Keratinocyte (primary cell): ENCODE results near the gene FBXW5. TPM values are rescaled to one million over a fixed set of nuclear protein-coding genes. Genes with fewer than 3 reads are reported as not detected.
A peak's percentile ranks its signal among the peaks of the same experiment; 100 is the strongest.

Source experiments
- DNase-seq: peaks from one replicate; pipeline ENCODE4 v3.0.0-alpha.2; 2011; ENCODE audit warnings: low read depth, missing footprints, low spot score
- FAIRE-seq: peaks from 2 replicates; lab custom pipeline; 2011; peaks lifted over from hg19 to GRCh38; lab: Jason Lieb, UNC
- H2AFZ ChIP-seq: 2 replicates; pipeline ENCODE4 v1.6.0; 2012; ENCODE audit warnings: low read length, control low read depth, inconsistent platforms; ENCODE audit not compliant: control insufficient read depth
- H3K27ac ChIP-seq: 2 replicates; pipeline ENCODE4 v1.5.1; 2011; ENCODE audit warnings: low read length; ENCODE audit not compliant: control insufficient read depth, insufficient read depth
- H3K27me3 ChIP-seq: 3 replicates; pipeline ENCODE4 v1.6.0; 2011; ENCODE audit warnings: low read length; ENCODE audit not compliant: control insufficient read depth, insufficient read depth; ENCODE audit errors: extremely low read depth
- H3K36me3 ChIP-seq, 2 experiments: 2 replicates in 1 of 2; 3 replicates in 1 of 2; pipeline ENCODE4 v1.5.1; 2011; ENCODE audit warnings: low read length in 2 of 2, mild to moderate bottlenecking in 1 of 2; ENCODE audit not compliant: control insufficient read depth in 2 of 2, insufficient read depth in 2 of 2; ENCODE audit errors: extremely low read depth in 1 of 2
- H3K4me1 ChIP-seq: 3 replicates; pipeline ENCODE4 v1.5.1; 2011; ENCODE audit warnings: low read length; ENCODE audit not compliant: control insufficient read depth, insufficient read depth; ENCODE audit errors: extremely low read depth
- H3K4me2 ChIP-seq: 3 replicates; pipeline ENCODE4 v1.6.0; 2011; ENCODE audit warnings: low read depth, low read length; ENCODE audit not compliant: control insufficient read depth, insufficient read depth; ENCODE audit errors: extremely low read depth
- H3K4me3 ChIP-seq, 3 experiments: fragments of 200-600 bp in 1 of 3; sonication (generic) in 1 of 3; 2 replicates in 2 of 3; 3 replicates in 1 of 3; pipeline ENCODE4 v1.5.1; 2011 to 2016; ENCODE audit warnings: low read length in 3 of 3, mild to moderate bottlenecking in 3 of 3, control low read depth in 2 of 3, inconsistent platforms in 1 of 3, low read depth in 1 of 3, mixed read lengths in 1 of 3, mixed run types in 1 of 3, moderate library complexity in 1 of 3; ENCODE audit not compliant: control insufficient read depth in 2 of 3, insufficient read depth in 2 of 3; ENCODE audit errors: extremely low read depth in 1 of 3
- H3K79me2 ChIP-seq: 2 replicates; pipeline ENCODE4 v1.6.0; 2012; ENCODE audit warnings: low read length; ENCODE audit not compliant: control insufficient read depth, insufficient read depth
- H3K9ac ChIP-seq: 3 replicates; pipeline ENCODE4 v1.6.0; 2011; ENCODE audit warnings: low read length; ENCODE audit not compliant: control insufficient read depth, insufficient read depth; ENCODE audit errors: extremely low read depth
- H3K9me1 ChIP-seq: 3 replicates; pipeline ENCODE4 v1.6.0; 2011; ENCODE audit warnings: low read length; ENCODE audit not compliant: control insufficient read depth, insufficient read depth; ENCODE audit errors: extremely low read depth
- H3K9me3 ChIP-seq: 2 replicates; pipeline ENCODE4 v1.5.1; 2012; ENCODE audit warnings: low read depth, low read length; ENCODE audit not compliant: control insufficient read depth
- H4K20me1 ChIP-seq: 3 replicates; pipeline ENCODE4 v1.6.0; 2011; ENCODE audit warnings: low read length; ENCODE audit not compliant: control insufficient read depth, insufficient read depth; ENCODE audit errors: extremely low read depth
- EZH2 ChIP-seq: IDR thresholded peaks from one replicate; pipeline ENCODE4 v1.6.1; 2012; ENCODE audit warnings: inconsistent platforms, mild to moderate bottlenecking, low read length, moderate library complexity
- dilution Hi-C: fragments of 300-500 bp; cut with MboI; formaldehyde crosslinking; loops from one replicate; pipeline ENCODE4 v1.7.0; 2020; ENCODE audit warnings: low sequenced_read_pairs; ENCODE audit not compliant: extremely low pct_ligation_motif_present
- polyA plus RNA-seq, 5 experiments: library from polyadenylated mRNA; depleted of rRNA in 3 of 5; stranded (reverse) in 3 of 5; stranded (forward) in 1 of 5; unstranded in 1 of 5; fragments of >200 nt; gene quantifications; 1 replicate in 1 of 5; 2 replicates in 3 of 5; 3 replicates in 1 of 5; pipeline versions ENCODE4 v1.2.1 to v1.2.3, GENCODE V29; 2011 to 2012; ENCODE audit warnings: missing spikeins in 2 of 5, low read depth in 1 of 5, low replicate concordance in 1 of 5
- TF ChIP-seq, protein P1 (sequence below), 3 experiments: IDR thresholded peaks in 1 of 3; conservative IDR thresholded peaks in 1 of 3; optimal IDR thresholded peaks in 1 of 3; 2 replicates in 2 of 3; 3 replicates in 1 of 3; pipeline versions ENCODE3 to v1.5.1; 2011; ENCODE audit warnings: low read length in 3 of 3, mild to moderate bottlenecking in 3 of 3, moderate library complexity in 2 of 3, control low read depth in 1 of 3, inconsistent platforms in 1 of 3; ENCODE audit not compliant: insufficient read depth in 2 of 3; ENCODE audit errors: extremely low read depth in 1 of 3

The FBXW5 gene
- polyA plus RNA-seq, 1 donor (not counting 4 experiments of a cell fraction or from before 2014, with no cell fraction given): 23.0 TPM

DNA sequence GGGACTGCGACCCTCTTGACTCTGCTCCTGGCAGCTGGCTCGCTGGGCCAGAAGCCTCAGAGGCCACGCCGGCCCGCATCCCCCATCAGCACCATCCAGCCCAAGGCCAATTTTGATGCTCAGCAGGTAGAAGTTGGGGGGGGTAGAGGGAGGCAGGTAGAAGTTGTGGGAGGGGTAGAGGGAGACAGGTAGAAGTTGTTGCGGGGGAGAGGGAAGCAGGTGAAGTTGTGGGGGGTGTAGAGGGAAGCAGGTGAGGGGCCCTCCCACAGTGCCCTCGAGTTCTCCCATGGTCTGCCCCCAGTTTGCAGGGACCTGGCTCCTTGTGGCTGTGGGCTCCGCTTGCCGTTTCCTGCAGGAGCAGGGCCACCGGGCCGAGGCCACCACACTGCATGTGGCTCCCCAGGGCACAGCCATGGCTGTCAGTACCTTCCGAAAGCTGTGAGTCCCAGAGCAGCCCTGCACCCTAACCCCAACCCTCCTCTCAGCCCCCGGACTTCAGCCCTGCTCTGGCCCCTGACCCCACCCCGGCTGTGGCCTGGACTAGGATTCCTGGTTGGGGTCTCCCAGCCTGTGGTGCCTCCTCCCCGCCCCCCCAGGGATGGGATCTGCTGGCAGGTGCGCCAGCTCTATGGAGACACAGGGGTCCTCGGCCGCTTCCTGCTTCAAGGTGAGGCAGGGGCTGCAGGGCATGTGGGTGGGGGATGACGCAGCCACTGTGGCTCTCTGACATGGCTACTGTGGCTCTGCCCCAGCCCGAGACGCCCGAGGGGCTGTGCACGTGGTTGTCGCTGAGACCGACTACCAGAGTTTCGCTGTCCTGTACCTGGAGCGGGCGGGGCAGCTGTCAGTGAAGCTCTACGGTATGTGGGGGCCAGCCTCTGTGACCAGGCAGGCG, 1.0 kb upstream of the FBXW5 start:
- peaks cover 19% of the 10 kb centered on the region for H3K4me1 ChIP-seq
- no peak overlapping the region for H2AFZ ChIP-seq
- no peak overlapping the region for H3K9ac ChIP-seq
- H3K27ac ChIP-seq: no peak overlapping the region
- H3K79me2 ChIP-seq: peaks cover 31% of the 10 kb centered on the region
- H3K27me3 ChIP-seq: no peaks in the 10 kb centered on the region
- no peak overlapping the region for H3K4me2 ChIP-seq
- dilution Hi-C loops: loop anchor here (25.0 kb wide), 1 partner anchor 133 kb away; the partner anchor contains the start of gene RABL6
- no peak for TF ChIP-seq EZH2
- TF ChIP-seq, protein P1, sequence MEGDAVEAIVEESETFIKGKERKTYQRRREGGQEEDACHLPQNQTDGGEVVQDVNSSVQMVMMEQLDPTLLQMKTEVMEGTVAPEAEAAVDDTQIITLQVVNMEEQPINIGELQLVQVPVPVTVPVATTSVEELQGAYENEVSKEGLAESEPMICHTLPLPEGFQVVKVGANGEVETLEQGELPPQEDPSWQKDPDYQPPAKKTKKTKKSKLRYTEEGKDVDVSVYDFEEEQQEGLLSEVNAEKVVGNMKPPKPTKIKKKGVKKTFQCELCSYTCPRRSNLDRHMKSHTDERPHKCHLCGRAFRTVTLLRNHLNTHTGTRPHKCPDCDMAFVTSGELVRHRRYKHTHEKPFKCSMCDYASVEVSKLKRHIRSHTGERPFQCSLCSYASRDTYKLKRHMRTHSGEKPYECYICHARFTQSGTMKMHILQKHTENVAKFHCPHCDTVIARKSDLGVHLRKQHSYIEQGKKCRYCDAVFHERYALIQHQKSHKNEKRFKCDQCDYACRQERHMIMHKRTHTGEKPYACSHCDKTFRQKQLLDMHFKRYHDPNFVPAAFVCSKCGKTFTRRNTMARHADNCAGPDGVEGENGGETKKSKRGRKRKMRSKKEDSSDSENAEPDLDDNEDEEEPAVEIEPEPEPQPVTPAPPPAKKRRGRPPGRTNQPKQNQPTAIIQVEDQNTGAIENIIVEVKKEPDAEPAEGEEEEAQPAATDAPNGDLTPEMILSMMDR (optimal IDR thresholded peaks at IDR 0.05 in 1 of 3, IDR thresholded peaks at IDR 0.05 in 1 of 3, conservative IDR thresholded peaks at IDR 0.05 in 1 of 3; ENCODE audit: extremely low read depth in 1 of 3, insufficient read depth in 2 of 3, low read length in 3 of 3): no peak
- FAIRE-seq (no peak), DNase-seq (no peak)
- H3K9me1 ChIP-seq: no peaks in the 10 kb centered on the region
- no peak overlapping the region for H3K4me3 ChIP-seq
- peaks cover 9 to 16% of the 10 kb centered on the region in 2 experiments for H3K36me3 ChIP-seq
- H4K20me1 ChIP-seq: no peaks in the 10 kb centered on the region
- no peaks in the 10 kb centered on the region for H3K9me3 ChIP-seq

DNA sequence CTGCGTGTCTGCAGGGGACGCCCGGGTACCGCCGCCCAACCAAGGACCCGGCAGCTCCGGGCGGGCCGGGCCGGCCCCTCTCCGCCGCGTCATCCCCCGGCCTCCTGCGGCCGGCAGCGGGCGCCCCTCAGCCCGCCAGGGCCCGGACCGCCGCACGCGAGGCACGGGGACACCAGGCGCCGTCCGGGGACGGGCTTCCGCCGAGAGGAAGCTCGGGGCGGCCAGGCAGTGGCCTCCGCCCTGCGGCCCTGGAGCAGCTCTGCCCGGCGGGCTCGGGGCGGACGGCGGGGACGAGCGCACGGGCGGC, 373 bp downstream of the FBXW5 start:
- FAIRE-seq: no peak
- H3K9me3 ChIP-seq: no peaks in the 10 kb centered on the region
- DNase-seq: no peak
- peak overlapping the region; percentile 73 to 87 (median 85) for H3K4me3 ChIP-seq
- peaks cover 14% of the 10 kb centered on the region for H3K4me1 ChIP-seq
- H4K20me1 ChIP-seq: no peaks in the 10 kb centered on the region
- H3K27ac ChIP-seq: peak overlapping the region; percentile 67
- H3K79me2 ChIP-seq: peaks cover 31% of the 10 kb centered on the region
- TF ChIP-seq, protein P1 (optimal IDR thresholded peaks at IDR 0.05 in 1 of 3, IDR thresholded peaks at IDR 0.05 in 1 of 3, conservative IDR thresholded peaks at IDR 0.05 in 1 of 3; ENCODE audit: extremely low read depth in 1 of 3, insufficient read depth in 2 of 3, low read length in 3 of 3): no peak
- no peak for TF ChIP-seq EZH2
- H3K9ac ChIP-seq: peak overlapping the region; percentile 80
- H3K4me2 ChIP-seq: peak overlapping the region; percentile 83
- no peaks in the 10 kb centered on the region for H3K9me1 ChIP-seq
- no peaks in the 10 kb centered on the region for H3K27me3 ChIP-seq
- no peak overlapping the region for H2AFZ ChIP-seq
- H3K36me3 ChIP-seq: peaks cover 15 to 27% of the 10 kb centered on the region in 2 experiments
- dilution Hi-C loops: loop anchor here (25.0 kb wide), 1 partner anchor 132 kb away; the partner anchor contains the start of gene RABL6
